ENCODE results near the gene IL2RG.

The IL2RG gene

DNA sequence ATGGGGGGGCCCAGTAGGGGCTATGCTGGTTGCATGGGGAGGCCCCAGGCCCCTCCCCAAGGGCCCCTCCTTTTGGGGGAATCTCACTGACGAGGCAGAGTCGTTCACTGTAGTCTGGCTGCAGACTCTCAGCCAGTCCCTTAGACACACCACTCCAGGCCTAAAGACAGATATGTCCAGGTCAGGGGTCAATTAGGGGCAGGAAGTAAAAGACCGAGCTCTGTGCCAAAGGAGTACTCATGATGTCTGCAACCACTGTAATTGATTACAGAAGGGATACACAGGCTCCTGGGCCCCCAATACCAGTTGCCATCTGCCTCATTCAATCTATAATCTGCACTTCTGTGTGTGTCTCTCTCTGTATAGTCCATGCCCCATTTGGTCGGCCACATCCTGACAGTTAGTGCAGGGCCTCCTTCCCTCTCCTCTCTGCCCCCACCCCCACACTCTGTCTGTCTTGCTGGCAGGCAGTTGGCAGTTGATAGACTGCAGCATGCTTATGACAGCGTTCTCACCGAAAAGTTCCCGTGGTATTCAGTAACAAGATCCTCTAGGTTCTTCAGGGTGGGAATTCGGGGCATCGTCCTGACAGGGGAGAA, 3.5 kb downstream of the IL2RG start:
- DNase-seq (ENCODE audit: low read depth), result no peak

- no peak for DNase-seq (ENCODE audit: low read depth)
Observed at GRCh38 chrX:71107245-71107644, 4.1 kb downstream of the IL2RG start.

DNA sequence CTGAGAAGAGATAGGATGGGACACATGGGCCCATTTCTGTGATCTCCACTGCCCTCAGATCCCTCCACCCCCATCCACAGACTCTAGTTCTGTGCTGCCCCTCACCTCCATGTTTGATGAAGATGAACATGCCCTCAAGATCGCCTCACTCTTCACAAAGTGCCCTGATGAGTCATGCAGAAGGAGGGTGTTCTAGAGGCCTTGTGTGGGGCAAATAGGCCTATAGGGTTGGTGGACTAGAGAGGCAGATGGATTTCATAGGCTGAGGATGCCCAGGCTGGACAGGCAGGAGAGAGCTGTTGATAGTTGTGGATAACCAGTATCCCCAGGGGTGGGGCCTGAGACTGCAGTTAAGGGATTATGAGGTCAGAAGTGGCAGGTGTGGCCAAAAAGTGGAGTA, 5.0 kb downstream of the IL2RG start, which contains the start of gene CXorf65:
CXorf65 (minus strand) TSS at position 314 of the 400 bp plus-strand sequence; CDS start at position 130, 184 bp downstream.
- DNase-seq (ENCODE audit: low read depth), result no peak

DNA sequence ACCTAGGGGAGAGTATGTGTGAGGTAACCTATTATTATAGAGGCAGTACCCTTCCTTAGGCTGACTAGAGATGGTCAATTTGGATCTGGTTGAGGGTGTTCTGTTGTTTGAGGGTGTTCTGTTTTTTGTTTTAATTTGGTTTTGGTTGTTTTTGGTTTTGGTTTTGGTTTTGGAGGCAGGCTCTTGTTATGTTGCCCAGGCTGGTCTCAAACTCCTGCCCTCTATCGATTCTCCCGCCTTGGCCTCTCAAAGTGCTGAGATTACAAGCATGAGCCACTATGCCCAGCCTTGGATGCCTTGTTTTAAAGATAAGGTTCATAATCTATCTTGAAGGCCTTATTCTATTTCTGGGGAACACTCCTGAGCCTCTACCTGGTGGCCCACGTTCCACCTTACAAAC, 5.7 kb downstream of the IL2RG start:
- DNase-seq (ENCODE audit: low read depth), result no peak

GRCh38 chrX:71103110-71103983, 8.0 kb downstream of the IL2RG start:
- DNase-seq (ENCODE audit: low read depth), result peak; percentile 37

DNA sequence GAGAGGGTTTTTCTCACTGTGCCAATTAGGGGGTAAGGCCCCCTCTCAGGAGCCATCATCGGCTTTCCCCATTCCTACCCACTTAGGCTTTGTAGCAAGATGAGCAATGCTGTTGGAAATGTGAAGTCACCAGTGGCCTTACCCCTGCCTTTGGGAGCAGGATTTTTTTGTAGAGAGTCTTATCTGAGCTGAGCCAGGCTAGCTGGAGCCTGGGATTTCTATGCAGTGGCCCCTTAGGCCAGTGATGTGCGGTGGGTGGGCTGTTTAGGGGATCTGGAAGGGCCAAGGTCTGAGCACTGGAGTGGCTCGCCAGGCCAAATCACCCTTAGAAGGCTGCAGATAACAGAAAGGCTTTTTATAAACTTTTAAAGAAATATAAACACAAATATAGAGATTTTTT, 9.1 kb downstream of the IL2RG start:
- DNase-seq (ENCODE audit: low read depth), result no peak

GRCh38 chrX:71100581-71101505, 10.5 kb downstream of the IL2RG start:
- DNase-seq (ENCODE audit: low read depth), result no peak

DNA sequence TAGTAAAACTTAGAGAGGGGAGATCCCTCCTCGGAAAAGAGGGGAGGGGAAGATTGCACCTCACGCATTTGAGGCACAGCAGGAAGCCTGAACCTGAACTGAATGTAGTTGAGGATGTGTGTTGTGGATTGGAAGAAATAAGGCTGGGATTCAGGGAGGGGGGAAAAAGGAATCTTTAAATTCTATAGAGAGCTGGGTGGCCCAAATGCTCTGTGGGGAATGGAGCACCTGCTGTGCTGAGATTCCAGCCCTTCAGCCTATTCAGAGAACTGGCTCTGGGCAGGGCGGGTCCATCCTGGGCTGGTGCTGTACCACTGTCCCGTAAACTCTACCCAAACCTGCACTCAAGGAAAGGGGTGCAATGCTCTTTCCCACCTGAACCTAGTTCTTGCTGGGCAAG, 11.6 kb downstream of the IL2RG start:
- no peak for DNase-seq (ENCODE audit: low read depth)

- DNase-seq (ENCODE audit: low read depth), result no peak
Observed at GRCh38 chrX:71098951-71099506, 12.3 kb downstream of the IL2RG start.

DNA sequence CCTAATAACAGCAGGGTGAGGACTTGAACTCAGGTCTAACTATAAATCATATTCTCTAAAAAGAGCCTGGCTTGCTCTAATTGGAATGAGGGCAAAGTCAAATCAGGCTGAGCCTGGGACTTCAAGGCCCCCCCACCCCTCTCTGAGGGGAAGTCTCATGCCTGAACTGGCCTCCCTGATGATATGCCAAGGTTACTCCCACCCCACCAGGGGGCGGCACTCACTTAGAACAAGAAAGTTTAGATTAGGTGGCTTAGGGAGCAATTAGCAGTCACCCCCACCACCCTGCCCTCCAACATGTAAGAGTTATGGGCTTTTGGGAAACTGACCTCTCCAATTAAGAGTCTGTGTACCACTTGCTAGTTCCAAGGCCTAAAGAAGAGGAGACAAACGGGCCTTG, 13.1 kb downstream of the IL2RG start:
- peak; percentile 80 for DNase-seq (ENCODE audit: low read depth)

DNA sequence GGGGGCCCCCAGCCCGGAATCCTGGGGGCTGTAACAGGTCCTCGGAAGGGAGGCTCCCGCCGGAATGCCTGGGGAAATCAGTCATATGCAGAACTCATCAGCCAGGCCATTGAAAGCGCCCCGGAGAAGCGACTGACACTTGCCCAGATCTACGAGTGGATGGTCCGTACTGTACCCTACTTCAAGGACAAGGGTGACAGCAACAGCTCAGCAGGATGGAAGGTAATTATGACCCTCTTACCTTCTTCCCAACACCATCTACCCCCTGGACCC, 14.7 kb downstream of the IL2RG start:
- no peak for DNase-seq (ENCODE audit: low read depth)

GRCh38 chrX:71095981-71096759, 15.2 kb downstream of the IL2RG start:
- DNase-seq (ENCODE audit: low read depth), result no peak

GRCh38 chrX:71095555-71095980, 15.8 kb downstream of the IL2RG start, which contains the start of gene FOXO4:
Gene FOXO4, plus strand, starts transcription at chrX:71095851. Its CDS starts 678 bp downstream, at chrX:71096529.
- DNase-seq (ENCODE audit: low read depth), result peak; percentile 78

- DNase-seq (ENCODE audit: low read depth), result no peak
Observed at GRCh38 chrX:71095033-71095432, 16.3 kb downstream of the IL2RG start.

DNA sequence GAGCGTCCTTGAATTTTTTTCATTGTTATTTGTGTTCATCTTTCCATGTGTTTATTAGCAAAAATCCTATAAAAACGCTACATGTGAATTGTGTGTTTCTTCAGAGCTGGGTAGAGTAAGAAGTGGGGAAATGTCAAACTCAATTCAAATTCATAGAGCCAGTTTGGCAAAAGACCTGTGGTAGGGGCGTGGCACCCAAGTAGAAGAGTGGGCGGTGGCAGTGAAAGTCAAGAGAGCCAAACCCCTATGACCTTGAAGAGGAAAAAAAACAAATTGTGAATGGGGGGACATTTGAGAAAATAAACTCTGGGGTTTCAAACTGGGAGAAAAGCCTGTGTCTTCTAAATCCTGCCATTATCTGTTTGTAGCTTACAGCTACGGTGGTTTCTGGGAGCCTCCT, 20.1 kb downstream of the IL2RG start:
- no peak for DNase-seq (ENCODE audit: low read depth)

DNA sequence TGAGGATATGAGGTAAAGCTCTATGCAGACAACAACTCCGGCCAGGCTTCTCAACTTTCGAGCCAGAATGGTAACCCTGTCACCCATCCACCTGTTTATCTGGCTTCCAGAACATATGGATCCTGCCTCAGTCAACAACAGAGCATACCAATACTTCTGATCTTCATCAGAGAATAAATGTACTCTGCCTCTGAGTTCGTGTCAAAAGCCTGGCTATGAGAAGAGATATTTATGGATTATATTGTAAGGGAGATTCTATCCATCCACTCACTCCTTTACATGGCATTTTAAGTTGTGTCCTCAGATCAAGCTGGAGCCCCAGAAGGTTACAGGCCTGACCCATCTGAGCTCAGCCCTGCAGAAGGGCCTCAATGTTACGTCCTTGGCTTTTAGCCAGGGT, 25.5 kb downstream of the IL2RG start:
- no peak for DNase-seq (ENCODE audit: low read depth)

- no peak for DNase-seq (ENCODE audit: low read depth)
Observed at GRCh38 chrX:71082822-71083221, 28.6 kb downstream of the IL2RG start.

- DNase-seq (ENCODE audit: low read depth), result no peak
Observed at GRCh38 chrX:71082124-71082647, 29.2 kb downstream of the IL2RG start.

DNA sequence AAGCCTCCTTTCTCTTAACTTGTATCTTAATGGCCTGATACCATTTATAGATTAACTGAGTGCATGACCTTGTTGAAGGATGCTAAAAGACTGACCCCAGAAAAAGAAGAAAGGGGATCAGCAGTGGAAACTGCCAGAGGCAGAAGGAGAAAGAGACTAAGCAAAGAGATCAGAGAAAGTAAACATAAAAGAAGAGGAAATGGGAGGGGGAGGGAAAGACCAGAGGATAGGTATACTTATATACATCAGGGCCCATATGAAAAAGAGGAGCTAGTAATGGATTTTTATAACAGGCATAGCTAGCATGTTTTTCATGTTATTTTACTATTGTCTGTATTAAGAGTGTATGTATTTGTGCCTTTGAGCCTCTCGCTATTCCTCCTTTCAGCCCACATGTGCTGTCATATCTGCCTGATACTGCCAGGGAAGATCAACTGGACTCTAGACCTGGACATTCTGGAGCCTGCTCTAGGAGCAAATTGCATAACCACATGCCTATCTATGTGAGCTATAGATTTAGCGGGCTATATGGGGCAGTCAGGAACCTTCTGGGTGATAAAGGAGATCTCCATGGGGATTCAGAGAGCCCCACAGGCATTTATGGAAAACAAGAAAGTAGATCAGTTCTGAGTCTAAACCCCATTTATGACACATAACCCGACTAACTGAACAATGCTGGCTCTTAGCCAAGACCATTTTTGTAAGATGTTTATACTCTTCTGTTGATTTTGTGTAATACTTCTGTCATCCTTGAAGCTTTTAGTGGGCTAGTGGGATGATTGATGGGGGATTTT, 29.9 kb downstream of the IL2RG start:
- DNase-seq (ENCODE audit: low read depth), result no peak

- no peak for DNase-seq (ENCODE audit: low read depth)
Observed at GRCh38 chrX:71070531-71070930, 40.8 kb downstream of the IL2RG start.

Measured in activated T-cell treated with anti-CD3 and anti-CD28 coated beads for 1 hour (primary cell).